Activated T-helper 1 cell treated with anti-CD3 and anti-CD28 coated beads, Interleukin-12 subunit alpha, Interleukin-12 subunit beta, Interleukin-2, Interleukin-4 antibody, amounts not matched to agents 30 ng/mL and 10 ng/mL and 1 ng/mL, durations not matched to agents 14 hours and 24 hours and 36 hours (primary cell): ENCODE measurements around the gene ZFP3. TPM values are rescaled to one million over a fixed set of nuclear protein-coding genes. Genes with fewer than 3 reads are reported as not detected.
"Not testable (repeated sequence)": the region's sequence is repeated elsewhere in the genome, so short reads cannot be mapped to it uniquely, and the experiment has no call there.

ENCODE experiments used
- DNase-seq: peaks from one replicate; pipeline ENCODE4 v3.0.0; 2021; ENCODE audit warnings: low spot score
- H3K27ac Mint-ChIP-seq: one replicate; pipeline ENCODE4 v1.8.0; 2021; ENCODE audit warnings: mild to moderate bottlenecking, mixed read lengths
- H3K27me3 Mint-ChIP-seq: one replicate; pipeline ENCODE4 v1.8.0; 2022; ENCODE audit warnings: mild to moderate bottlenecking, moderate library complexity, mixed read lengths; ENCODE audit not compliant: insufficient read depth
- H3K36me3 Mint-ChIP-seq: one replicate; pipeline ENCODE4 v1.8.0; 2021; ENCODE audit warnings: low read depth, mixed read lengths
- H3K4me1 Mint-ChIP-seq: one replicate; pipeline ENCODE4 v1.8.0; 2021; ENCODE audit warnings: low read depth, mixed read lengths
- H3K4me3 Mint-ChIP-seq: one replicate; pipeline ENCODE4 v1.8.0; 2021; ENCODE audit warnings: mild to moderate bottlenecking, moderate library complexity, mixed read lengths
- H3K9me3 Mint-ChIP-seq: one replicate; pipeline ENCODE4 v1.8.0; 2021; ENCODE audit warnings: mixed read lengths
- intact Hi-C: fragments of 100-400 bp; cut with micrococcal nuclease; formaldehyde crosslinking; loops from one replicate; pipeline ENCODE4 v1.15.1; 2024
- total RNA-seq: library from RNA; stranded (reverse); gene quantifications from 2 replicates; pipeline ENCODE4 v1.2.3, GENCODE V29; 2022

Gene ZFP3
- total RNA-seq, 1 donor from 2014 or later: 2.0 TPM

DNA sequence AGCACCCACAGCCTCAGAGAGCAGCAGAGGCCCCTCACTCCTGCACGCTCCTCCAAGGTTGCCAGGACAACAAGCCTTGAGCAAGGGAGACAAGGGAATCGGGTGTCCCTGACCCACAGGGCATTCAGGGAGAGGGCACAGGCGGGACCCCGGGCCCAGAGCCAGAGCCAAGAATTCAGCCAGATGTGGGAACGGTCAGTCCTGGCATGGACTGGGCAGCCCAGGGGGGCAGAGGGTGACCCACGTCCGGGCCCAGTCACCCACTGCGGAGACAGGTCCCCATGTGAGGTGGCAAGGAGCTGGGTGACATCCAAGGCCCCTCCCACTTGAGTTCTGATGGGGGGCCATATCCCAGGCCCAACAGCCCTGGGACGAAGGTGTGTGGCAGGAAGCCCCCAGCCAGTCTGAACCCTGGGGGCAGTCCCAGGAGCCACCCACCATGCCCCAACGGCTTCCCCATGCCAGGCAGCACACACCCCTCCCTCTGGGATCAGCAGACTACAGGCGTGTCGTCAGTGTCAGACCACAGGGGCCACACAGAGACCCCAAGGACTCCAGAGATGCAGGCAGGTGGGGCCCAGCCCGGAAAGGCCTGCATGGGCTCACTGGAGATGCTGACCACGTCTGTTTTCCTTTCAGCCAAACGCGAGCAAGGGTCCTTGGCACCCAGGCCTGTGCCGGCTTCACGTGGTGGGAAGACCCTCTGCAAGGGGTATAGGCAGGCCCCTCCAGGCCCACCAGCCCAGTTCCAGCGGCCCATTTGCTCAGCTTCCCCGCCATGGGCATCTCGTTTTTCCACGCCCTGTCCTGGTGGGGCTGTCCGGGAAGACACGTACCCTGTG lies 60.6 kb downstream of the ZFP3 start:
- Mint-ChIP-seq H3K27me3 (no peaks in the 10 kb centered on the region), H3K27ac (no peak overlapping the region), H3K36me3 (no peaks in the 10 kb centered on the region), H3K4me1 (no peaks in the 10 kb centered on the region), H3K9me3 (no peaks in the 10 kb centered on the region), H3K4me3 (no peak overlapping the region)
- DNase-seq: no peak
- intact Hi-C loops: no loop called here

DNA sequence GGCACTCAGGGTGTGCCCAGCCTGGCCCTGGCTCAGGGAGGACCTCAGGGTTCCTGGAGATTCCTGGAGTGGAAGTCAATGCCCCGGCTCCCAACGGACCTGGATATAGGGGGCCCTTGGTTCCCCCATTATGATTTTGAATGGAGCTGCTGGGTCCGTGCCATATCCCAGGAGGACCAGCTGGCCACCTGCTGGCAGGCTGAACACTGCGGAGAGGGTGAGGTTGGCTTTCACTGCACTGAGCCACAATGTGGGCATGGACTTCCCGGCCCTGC lies 61.1 kb downstream of the ZFP3 start:
- no peak for DNase-seq
- H3K4me1 Mint-ChIP-seq: no peaks in the 10 kb centered on the region
- H3K9me3 Mint-ChIP-seq: no peaks in the 10 kb centered on the region

GRCh38 chr17:5142877-5143276 lies 64.6 kb downstream of the ZFP3 start:
- H3K4me3 Mint-ChIP-seq, H3K36me3 Mint-ChIP-seq, H3K27ac Mint-ChIP-seq, H3K4me1 Mint-ChIP-seq, DNase-seq, intact Hi-C loops, H3K9me3 Mint-ChIP-seq: not testable (repeated sequence)
- peaks cover 15% of the 10 kb centered on the region for H3K27me3 Mint-ChIP-seq

More for the DNA sequence above, 61.1 kb downstream of the ZFP3 start:
- no peaks in the 10 kb centered on the region for H3K36me3 Mint-ChIP-seq
- H3K27ac Mint-ChIP-seq: no peak overlapping the region
- no peak overlapping the region for H3K4me3 Mint-ChIP-seq
- intact Hi-C loops: no loop called here
- H3K27me3 Mint-ChIP-seq: no peaks in the 10 kb centered on the region

Other genes starting within 250 kb of the ZFP3 start
- 66.5 and 67.5 TPM in 2 replicates for gene MINK1, start 245.1 kb upstream of the ZFP3 start, total RNA-seq
- gene C17orf107, start 178.9 kb upstream of the ZFP3 start, total RNA-seq: 1.3 and 1.8 TPM in 2 replicates
- 0.52 and 0.61 TPM in 2 replicates for gene CHRNE, start 175.4 kb upstream of the ZFP3 start, total RNA-seq
- gene GP1BA, start 146.2 kb upstream of the ZFP3 start, total RNA-seq: not detected in 2 replicates
- gene SLC25A11, start 138.4 kb upstream of the ZFP3 start, total RNA-seq: 111 and 116 TPM in 2 replicates
- gene RNF167, start 138.2 kb upstream of the ZFP3 start, total RNA-seq: 138 and 140 TPM in 2 replicates
- gene PFN1, start 129.9 kb upstream of the ZFP3 start, total RNA-seq: 1,423 and 1,429 TPM in 2 replicates
- gene ENO3, start 127.3 kb upstream of the ZFP3 start, total RNA-seq: 42.5 and 44.5 TPM in 2 replicates
- 66.5 and 69.5 TPM in 2 replicates for gene SPAG7, start 110.7 kb upstream of the ZFP3 start, total RNA-seq
- 98.5 and 103 TPM in 2 replicates for gene CAMTA2, start 90.8 kb upstream of the ZFP3 start, total RNA-seq
- gene INCA1, start 80.9 kb upstream of the ZFP3 start, total RNA-seq: 0.34 and 0.37 TPM in 2 replicates
- 68.4 and 71.3 TPM in 2 replicates for gene KIF1C, start 80.5 kb upstream of the ZFP3 start, total RNA-seq
- gene SLC52A1, start 43.0 kb upstream of the ZFP3 start, total RNA-seq: 0.20 and 0.23 TPM in 2 replicates
- 17.3 and 19.3 TPM in 2 replicates for gene ZNF232, start 33.4 kb downstream of the ZFP3 start, total RNA-seq
- gene USP6, start 37.6 kb downstream of the ZFP3 start, total RNA-seq: 0.03 and 0.05 TPM in 2 replicates
- 8.5 and 8.8 TPM in 2 replicates for gene ZNF594, start 113.4 kb downstream of the ZFP3 start, total RNA-seq
- not detected in 2 replicates for gene SCIMP, start 156.4 kb downstream of the ZFP3 start, total RNA-seq
- gene RABEP1, start 203.8 kb downstream of the ZFP3 start, total RNA-seq: 50.2 and 51.4 TPM in 2 replicates